Right cardiac atrium (tissue), 5 donors: ENCODE results near the gene FLOT2. TPM values are rescaled to one million over a fixed set of nuclear protein-coding genes. Genes with fewer than 3 reads are reported as not detected.
"Not testable (repeated sequence)": the region's sequence is repeated elsewhere in the genome, so short reads cannot be mapped to it uniquely, and the experiment has no call there.

Experiments
- ATAC-seq, 2 donors: fragments of 200-7000 bp; cut with Tn5 transposase; one replicate each; pipeline versions ENCODE4 v1.8.0 to v1.9.1; 2020; ENCODE audit warnings: moderate library complexity in 2 of 2, mild to moderate bottlenecking in 1 of 2
- DNase-seq, 3 donors: peaks; one replicate each; pipeline ENCODE4 v3.0.0-alpha.2; 2020
- H3K27ac ChIP-seq: one replicate; pipeline ENCODE4 v1.5.1; 2013; ENCODE audit warnings: mild to moderate bottlenecking, low read length, control low read depth, moderate library complexity
- H3K27me3 ChIP-seq: one replicate; pipeline ENCODE4 v1.6.1; 2013; ENCODE audit not compliant: control insufficient read depth, insufficient read depth
- H3K4me1 ChIP-seq: one replicate; pipeline ENCODE4 v1.6.1; 2013; ENCODE audit warnings: low read length; ENCODE audit not compliant: control insufficient read depth, insufficient read depth
- H3K4me3 ChIP-seq: one replicate; pipeline ENCODE4 v1.5.1; 2013; ENCODE audit warnings: low read length, control low read depth
- H3K9me3 ChIP-seq: one replicate; pipeline ENCODE4 v1.6.1; 2013; ENCODE audit warnings: low read length; ENCODE audit not compliant: control insufficient read depth
- WGBS: extraction: QIAGEN DNeasy Blood & Tissue Kit; methylation state at CpG from one replicate; pipeline ENCODE4 v1.1.7; 2013; 5-methylcytosine and 5-hydroxymethylcytosine counted together
- intact Hi-C, 4 donors: fragments of 100-400 bp; cut with DNase I; formaldehyde crosslinking; loops; one replicate each; pipeline versions ENCODE4 v1.11.0 to v1.14.0; 2022 to 2023
- polyA plus RNA-seq: library from polyadenylated mRNA; stranded (reverse); fragments of 200-250 nt; gene quantifications from one replicate; pipeline ENCODE4 v1.2.3, GENCODE V29; 2013
- total RNA-seq, 4 donors: library from RNA; stranded (reverse); fragmentation: NEBNext Ultra II Directional; extraction: Animal tissue kit (Norgen Biotek cat#: 25700); gene quantifications; one replicate each; pipeline ENCODE4 v1.2.1, GENCODE V29; 2021
- donor health status: healthy with polysubstance abuse.
- donor health status: DM: no; HTN: yes; CAD: no.
- donor health status: DM: no; HTN: no; CAD: no.
- donor health status: DM: no; HTN: yes; CAD: no; lungs with severe emphysema.
- donor health status: DM: yes; HTN: yes; CAD: no.

FLOT2 gene
- total and polyA plus RNA-seq, 5 donors, result 45.1 to 89.4 (median 71.6) TPM

GRCh38 chr17:28937044-28937729 lies 39.7 kb upstream of the FLOT2 start:
- H3K27ac ChIP-seq, result peak overlapping the region; percentile 66
- intact Hi-C loops, result no loop called here
- WGBS, result 64% methylated on average over 5 of the region's 5 CpGs
- ATAC-seq (peak; percentile 51 to 52), DNase-seq (no peak)
- peaks cover 14% of the 10 kb centered on the region for H3K4me1 ChIP-seq
- no peak overlapping the region for H3K4me3 ChIP-seq
- H3K9me3 ChIP-seq, result no peaks in the 10 kb centered on the region
- H3K27me3 ChIP-seq, result no peaks in the 10 kb centered on the region

DNA sequence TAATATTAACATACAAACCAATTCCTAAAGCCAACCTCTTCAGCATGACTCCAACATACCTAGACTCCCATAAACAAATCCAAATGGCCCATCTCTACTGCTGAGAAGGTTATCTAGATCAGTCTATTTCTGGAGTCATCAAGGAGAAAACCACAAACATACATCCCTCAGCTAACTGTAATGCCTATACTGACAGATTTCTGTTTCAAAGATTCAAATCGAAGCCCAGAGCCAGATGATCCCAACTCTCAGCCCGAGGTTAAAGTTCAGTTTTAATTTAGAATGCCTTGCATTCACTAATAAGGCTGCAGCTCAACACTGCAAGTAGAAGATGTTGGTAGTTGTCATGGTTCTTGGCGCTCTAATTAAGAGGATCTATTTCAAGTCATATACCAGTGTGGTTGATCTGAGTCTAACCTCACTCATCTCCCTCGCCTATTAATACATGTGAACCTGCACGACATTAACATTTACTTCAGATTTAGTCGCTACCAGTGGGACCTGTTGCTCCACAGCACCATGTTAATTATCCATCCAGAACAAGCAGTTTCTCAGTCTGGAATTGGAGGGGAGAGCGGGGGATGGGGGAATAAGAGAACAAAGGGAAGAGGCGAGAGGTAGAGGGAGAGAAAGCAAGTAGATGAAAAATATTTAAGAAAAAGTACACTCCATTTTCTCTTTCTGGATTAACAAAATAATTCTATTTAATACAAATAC lies 38.4 kb upstream of the FLOT2 start:
- no peaks in the 10 kb centered on the region for H3K27me3 ChIP-seq
- no peak for ATAC-seq
- no peaks in the 10 kb centered on the region for H3K9me3 ChIP-seq
- intact Hi-C loops, result no loop called here
- H3K27ac ChIP-seq, result peak overlapping the region; percentile 22
- WGBS, result 85% methylated on average over 8 of the region's 8 CpGs
- H3K4me3 ChIP-seq, result no peak overlapping the region
- DNase-seq, result no peak
- peaks cover 14% of the 10 kb centered on the region for H3K4me1 ChIP-seq

DNA sequence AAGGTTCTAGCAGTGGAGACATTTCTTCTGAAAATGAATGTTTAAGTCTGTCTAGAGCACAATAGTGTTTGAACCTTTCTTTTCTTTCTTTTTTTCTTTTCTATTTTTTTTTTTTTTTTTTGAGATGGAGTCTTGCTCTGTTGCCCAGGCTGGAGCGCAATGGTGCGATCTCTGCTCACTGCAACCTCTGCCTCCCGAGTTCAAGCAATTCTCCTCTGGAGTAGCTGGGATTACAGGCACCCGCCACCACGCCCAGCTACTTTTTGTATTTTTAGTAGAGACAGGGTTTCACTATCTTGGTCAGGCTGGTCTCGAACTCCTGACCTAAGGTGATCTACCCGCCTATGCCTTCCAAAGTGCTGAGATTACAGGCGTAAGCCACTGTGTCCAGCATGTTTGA lies 37.0 kb upstream of the FLOT2 start:
- 96% methylated on average over 8 of the region's 8 CpGs for WGBS
- not testable (repeated sequence) for DNase-seq

GRCh38 chr17:28929787-28930186 lies 32.3 kb upstream of the FLOT2 start:
- 79% methylated on average over 2 of the region's 2 CpGs for WGBS

More for the DNA sequence above, 37.0 kb upstream of the FLOT2 start:
- H3K9me3 ChIP-seq, H3K4me3 ChIP-seq, H3K27me3 ChIP-seq, ATAC-seq, H3K27ac ChIP-seq, intact Hi-C loops: not testable (repeated sequence)
- peaks cover 15% of the 10 kb centered on the region for H3K4me1 ChIP-seq

GRCh38 chr17:28928061-28928460 lies 30.5 kb upstream of the FLOT2 start:
- intact Hi-C loops, result no loop called here
- no peak for ATAC-seq
- H3K27me3 ChIP-seq, result no peaks in the 10 kb centered on the region
- DNase-seq, result no peak
- H3K4me3 ChIP-seq, result no peak overlapping the region
- no peak overlapping the region for H3K27ac ChIP-seq
- WGBS, result 94% methylated on average over 2 of the region's 2 CpGs
- peaks cover 7% of the 10 kb centered on the region for H3K4me1 ChIP-seq
- H3K9me3 ChIP-seq, result no peaks in the 10 kb centered on the region

More at GRCh38 chr17:28929787-28930186, 32.3 kb upstream of the FLOT2 start:
- H3K9me3 ChIP-seq, result no peaks in the 10 kb centered on the region
- no peaks in the 10 kb centered on the region for H3K27me3 ChIP-seq
- DNase-seq (no peak), ATAC-seq (no peak)
- peaks cover 7% of the 10 kb centered on the region for H3K4me1 ChIP-seq
- intact Hi-C loops, result no loop called here
- H3K27ac ChIP-seq, result no peak overlapping the region
- no peak overlapping the region for H3K4me3 ChIP-seq

DNA sequence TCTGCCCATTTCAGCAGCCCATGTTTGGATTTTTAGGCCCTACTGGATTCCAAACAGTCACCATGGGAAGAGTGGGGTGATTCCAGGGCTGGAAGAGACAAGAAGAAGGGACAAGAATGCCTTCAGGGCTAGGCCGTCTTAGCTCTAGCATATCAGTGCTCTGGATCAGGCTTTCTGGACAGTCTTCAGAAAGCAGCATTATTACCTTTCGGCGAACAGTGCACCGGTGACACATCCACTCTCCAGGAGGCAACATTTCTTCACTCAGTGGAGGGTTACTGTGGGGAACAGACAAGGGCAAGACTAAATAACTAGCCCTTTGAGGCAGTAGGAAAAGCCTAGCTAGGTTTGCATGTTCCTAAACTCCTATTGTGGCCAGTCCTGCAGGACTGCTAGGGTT lies 29.3 kb upstream of the FLOT2 start:
- no peak for DNase-seq
- Histone ChIP-seq H3K27ac (no peak overlapping the region), H3K27me3 (no peaks in the 10 kb centered on the region), H3K4me1 (peaks cover 6% of the 10 kb centered on the region), H3K4me3 (no peak overlapping the region), H3K9me3 (no peaks in the 10 kb centered on the region)
- intact Hi-C loops, result no loop called here
- ATAC-seq, result no peak
- WGBS, result 90% methylated on average over 4 of the region's 4 CpGs

- intact Hi-C loops, result no loop called here
- no peak overlapping the region for H3K4me3 ChIP-seq
- DNase-seq (no peak), ATAC-seq (no peak)
- 72% methylated on average over 2 of the region's 2 CpGs for WGBS
- H3K27ac ChIP-seq, result no peak overlapping the region
- no peaks in the 10 kb centered on the region for H3K9me3 ChIP-seq
- no peaks in the 10 kb centered on the region for H3K27me3 ChIP-seq
- H3K4me1 ChIP-seq, result peaks cover 6% of the 10 kb centered on the region
These were observed 28.8 kb upstream of the FLOT2 start for GRCh38 chr17:28926366-28926765.

DNA sequence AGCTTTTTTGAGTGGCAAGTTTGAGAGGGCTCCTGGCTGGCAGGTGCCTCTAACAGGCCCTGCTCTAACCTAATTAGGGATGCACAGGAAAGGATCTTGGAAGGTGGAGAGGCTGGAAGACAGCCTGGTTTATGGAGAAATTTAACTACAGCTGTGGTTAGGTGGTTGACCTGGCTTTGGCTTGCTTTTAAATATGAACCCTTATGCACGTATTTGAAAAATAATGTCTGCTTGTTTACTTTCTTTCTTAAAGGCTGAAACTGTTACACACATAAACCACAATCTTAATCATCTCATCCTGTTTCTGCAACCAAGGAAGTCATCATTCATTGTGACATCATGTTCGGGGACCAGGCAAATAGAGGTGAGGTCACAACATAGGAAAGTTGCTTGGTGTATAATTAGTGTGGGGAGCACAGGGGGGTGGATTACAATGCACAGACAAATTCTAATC lies 28.4 kb upstream of the FLOT2 start:
- H3K9me3 ChIP-seq, result no peaks in the 10 kb centered on the region
- intact Hi-C loops, result no loop called here
- peak overlapping the region; percentile 66 for H3K27ac ChIP-seq
- no peak for DNase-seq
- WGBS, result 36% methylated on average over 2 of the region's 2 CpGs
- no peak overlapping the region for H3K4me3 ChIP-seq
- H3K4me1 ChIP-seq, result peaks cover 6% of the 10 kb centered on the region
- peak in 1 of 2 donors; percentile 61 for ATAC-seq
- no peaks in the 10 kb centered on the region for H3K27me3 ChIP-seq

- Histone ChIP-seq H3K27me3 (no peaks in the 10 kb centered on the region), H3K9me3 (no peaks in the 10 kb centered on the region), H3K4me3 (no peak overlapping the region), H3K27ac (no peak overlapping the region), H3K4me1 (no peaks in the 10 kb centered on the region)
- ATAC-seq (no peak), DNase-seq (no peak)
- intact Hi-C loops, result no loop called here
These were observed 22.7 kb upstream of the FLOT2 start for GRCh38 chr17:28920201-28920600.

DNA sequence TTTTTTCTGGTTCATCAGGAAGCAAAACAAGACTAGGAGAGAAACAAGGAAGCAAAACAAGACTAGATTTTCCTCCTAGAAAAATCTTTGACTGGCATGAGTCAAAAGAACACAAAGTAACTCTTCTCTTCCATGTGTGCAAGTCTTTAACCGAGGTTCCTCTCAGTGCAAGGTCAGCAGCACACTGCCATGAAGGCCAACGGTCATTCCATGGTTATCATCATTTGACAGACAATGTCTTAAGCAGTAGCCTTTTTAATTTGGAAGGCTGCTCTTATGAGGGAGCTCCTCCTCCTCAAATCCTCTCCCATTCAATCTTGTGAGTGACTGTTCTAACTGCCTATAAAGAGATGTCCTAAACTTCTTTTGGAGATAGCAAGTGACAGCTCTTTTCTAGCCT lies 20.8 kb upstream of the FLOT2 start:
- H3K27ac ChIP-seq, result no peak overlapping the region
- WGBS, result 68% methylated on average over 2 of the region's 2 CpGs
- H3K27me3 ChIP-seq, result no peaks in the 10 kb centered on the region
- no peaks in the 10 kb centered on the region for H3K4me1 ChIP-seq
- no peak overlapping the region for H3K4me3 ChIP-seq
- H3K9me3 ChIP-seq, result no peaks in the 10 kb centered on the region
- intact Hi-C loops, result loop anchor here in 3 of 4 donors (5.0 to 10.0 kb wide), 3 partner anchors 156 to 193 kb away; partner anchors contain the start of genes NEK8 (in 1 of the 3) and TLCD1 (in 1 of the 3)
- ATAC-seq (no peak), DNase-seq (no peak)

- WGBS, result 44% methylated on average over 5 of the region's 5 CpGs
- DNase-seq, result no peak
- peak in 1 of 2 donors; percentile 47 for ATAC-seq
- Histone ChIP-seq H3K4me1 (no peaks in the 10 kb centered on the region), H3K27ac (no peak overlapping the region), H3K4me3 (no peak overlapping the region), H3K27me3 (no peaks in the 10 kb centered on the region), H3K9me3 (no peaks in the 10 kb centered on the region)
- intact Hi-C loops, result loop anchor here in 3 of 4 donors (5.0 to 10.0 kb wide), 3 partner anchors 155 to 193 kb away; partner anchors contain the start of genes NEK8 (in 1 of the 3) and TLCD1 (in 1 of the 3)
These were observed 19.9 kb upstream of the FLOT2 start for GRCh38 chr17:28917465-28917864.
